ENCODE results near the gene RNF151.

Gene RNF151

DNA sequence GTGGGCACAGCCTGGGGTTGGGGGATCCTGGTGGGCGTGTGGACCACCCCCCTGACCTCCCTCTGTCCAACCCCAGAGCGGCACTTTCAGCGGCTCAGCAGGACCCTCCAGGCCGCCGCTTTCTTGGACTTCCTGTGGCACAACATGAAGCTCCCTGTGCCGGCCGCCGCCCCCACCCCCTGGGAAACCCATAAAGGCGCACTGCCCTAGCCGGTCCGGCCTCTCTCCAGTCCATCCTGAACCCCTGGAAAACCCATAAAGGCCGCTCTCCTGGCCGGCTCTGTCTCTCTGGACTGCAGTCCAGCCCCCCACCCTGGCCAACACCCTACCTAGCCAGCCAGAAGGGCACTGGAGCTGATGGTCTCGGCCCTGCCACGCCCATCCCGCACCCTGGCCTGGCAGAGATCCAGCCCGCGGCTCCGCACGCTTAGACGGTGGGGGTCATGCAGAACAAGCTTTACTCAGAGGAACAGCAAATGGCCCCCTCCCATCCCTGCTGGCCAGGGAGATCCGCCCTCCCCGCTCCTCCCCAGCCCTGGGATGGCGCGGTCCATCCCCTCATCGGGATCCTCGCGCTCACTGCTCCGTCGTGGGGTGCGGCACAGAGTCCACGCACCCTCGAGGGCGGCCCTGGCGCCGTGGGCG lies 11.9 kb downstream of the RNF151 start:
- no peak for DNase-seq

DNA sequence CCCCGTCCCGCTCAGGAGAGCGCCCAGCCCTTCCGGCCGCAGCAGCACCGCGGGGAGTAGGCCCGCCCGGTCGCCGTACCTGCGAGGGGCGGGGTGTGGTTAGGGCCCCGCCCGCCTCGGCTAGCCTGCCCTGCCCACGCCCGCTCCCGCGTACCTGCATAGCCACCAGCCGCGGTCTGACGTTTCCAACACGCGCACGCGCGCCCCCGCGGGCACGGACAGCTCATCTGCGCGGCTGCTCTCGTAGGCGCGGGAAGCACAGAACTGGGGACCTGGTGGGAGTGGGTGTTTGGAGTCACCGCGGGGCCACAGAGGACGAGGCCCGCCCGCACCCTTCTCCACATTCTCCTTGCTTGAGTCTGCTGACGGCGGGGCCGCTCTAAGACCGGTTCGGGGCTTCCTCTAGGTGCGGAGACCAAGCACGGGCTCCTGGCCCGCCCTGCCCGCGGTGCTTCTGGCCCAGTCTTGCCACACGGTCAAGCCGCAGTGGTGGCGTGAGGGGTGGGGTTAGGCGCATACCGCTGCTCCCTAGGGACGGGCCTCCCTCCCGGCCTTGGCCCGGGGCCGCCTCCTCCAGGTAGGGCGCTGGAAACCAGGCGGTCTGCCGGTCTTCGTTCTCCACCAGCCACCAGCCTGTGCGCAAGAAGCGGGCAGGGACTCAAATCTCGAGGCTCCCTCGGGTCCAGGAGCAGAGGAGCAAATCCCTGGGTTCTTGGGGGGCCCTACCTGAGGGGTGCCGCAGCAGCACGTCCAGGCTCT lies 12.8 kb downstream of the RNF151 start:
- no peak for DNase-seq

DNA sequence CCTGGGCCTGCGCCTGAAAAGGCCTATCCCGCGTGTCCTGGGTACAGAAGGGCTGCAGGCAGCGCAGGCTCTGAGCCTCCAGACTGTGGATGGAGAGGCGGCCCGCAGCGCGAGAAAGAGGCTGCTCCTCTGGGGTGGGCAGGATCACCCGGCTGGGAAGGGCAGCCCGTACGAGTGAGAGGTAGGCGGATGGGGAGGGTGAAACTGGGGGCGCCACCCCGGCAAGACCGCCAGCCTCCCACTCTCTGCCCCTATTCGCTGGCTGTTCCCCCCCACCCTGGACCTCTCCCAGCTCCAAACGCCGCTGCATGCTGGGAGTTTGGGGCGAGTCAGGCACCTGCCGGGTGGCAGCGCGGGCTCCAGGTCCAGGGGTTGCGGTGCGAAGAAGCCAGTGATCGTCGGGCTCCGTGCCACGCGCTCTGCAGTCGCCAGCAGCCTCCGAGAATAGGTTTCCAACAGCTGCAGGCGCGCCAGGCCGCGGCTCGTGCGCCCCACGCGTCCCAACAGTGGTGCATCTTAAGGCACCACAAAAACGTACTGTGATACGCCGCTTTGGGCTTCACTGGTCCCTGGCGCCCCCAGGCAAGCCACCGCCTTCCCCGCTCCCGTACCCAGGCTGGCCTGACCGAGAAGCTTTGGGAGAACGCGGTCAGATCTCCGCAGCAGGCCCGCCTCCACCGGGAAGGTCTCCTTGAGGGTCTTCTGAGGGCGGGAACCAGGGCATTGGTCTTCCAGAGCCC lies 13.5 kb downstream of the RNF151 start:
- no peak for DNase-seq

DNA sequence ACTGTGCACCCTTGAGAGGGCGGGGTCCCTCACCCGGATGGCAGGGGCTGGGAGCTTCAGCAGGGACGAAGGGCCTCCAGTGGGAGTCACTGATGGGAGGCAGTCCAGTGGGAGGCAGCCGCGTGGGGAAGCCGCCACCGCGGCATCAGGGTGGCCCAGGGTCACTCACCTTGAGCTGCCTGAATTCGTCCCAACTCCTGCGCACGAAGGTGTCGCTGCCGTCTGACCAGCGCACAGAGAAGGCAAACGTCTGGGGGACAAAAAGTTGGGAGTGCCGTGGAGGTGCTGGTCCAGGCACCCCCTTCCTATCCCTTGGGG lies 14.1 kb downstream of the RNF151 start:
- DNase-seq = no peak

DNA sequence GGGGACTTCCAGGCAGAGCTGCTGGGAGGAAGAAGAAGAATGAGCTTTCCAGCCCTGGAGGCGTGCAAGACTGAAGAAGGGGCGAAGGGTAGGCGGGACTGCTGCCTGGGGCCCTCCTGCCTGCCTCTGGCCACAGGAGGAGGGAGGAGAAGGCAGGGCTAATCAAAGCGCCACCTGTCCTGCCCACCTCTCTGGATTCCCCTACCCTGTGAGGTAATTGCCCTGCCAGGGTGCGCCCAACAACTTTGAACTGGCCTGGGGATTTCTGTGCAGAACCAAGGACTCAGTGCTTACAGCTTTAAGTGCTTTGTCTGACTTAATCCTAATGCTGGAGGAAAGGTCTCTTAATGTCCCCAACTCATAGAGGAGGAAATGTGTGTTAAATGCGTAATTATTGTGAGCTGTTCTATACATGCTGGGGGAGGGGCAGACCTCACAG lies 14.8 kb downstream of the RNF151 start, which contains the start of gene NOXO1:
NOXO1 (minus strand) TSS at position 72 of the 439 bp plus-strand sequence. CDS start 290 bp downstream, outside the sequence.
- no peak for DNase-seq

DNA sequence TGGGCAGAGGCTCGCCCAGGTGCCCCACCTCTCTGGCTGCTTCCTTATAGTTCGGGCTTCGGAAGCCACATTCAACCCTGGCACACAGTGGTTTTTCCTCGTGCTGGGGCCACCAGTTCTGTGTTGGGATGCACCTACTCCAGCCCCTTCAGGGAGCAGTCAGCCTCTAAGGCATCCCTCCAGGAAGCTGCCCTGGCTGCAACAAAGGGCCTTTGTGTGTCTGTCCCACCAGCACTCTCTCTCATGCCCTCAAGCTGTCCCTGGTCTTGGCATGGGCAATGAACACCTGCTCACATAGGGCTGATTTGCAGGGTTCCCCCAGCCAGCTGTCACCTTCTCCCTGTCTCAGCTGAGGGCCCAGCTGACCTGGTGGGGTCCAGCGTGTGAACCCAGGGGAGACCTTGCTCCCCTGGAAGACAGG lies 15.4 kb downstream of the RNF151 start:
- no peak for DNase-seq

DNA sequence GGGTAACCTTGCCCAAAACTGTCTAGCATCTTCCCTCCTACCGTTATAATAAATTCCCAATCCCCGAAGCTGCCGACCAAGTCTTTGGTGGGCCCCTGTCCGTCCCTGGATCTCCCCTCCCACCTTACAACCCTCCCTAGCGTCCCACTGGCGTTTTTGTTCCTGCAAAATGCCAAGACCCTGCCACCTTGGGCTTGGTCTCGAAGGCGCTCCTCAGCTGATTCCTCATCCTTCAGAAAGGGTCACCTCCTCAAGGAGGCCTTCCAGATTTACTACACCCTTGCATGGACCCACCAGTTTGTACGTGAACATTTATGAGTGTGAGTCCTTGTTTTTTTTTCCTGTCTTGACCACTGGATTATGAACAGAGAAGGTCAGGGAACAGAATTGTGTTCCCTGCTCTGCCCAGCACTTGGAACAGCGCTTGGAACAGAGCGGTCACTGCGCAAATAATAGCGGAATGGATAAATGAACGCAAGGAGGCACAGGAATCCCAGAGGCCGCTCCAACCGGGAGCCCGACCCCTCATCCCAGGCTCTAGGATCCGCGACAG lies 16.4 kb downstream of the RNF151 start:
- DNase-seq = no peak

DNA sequence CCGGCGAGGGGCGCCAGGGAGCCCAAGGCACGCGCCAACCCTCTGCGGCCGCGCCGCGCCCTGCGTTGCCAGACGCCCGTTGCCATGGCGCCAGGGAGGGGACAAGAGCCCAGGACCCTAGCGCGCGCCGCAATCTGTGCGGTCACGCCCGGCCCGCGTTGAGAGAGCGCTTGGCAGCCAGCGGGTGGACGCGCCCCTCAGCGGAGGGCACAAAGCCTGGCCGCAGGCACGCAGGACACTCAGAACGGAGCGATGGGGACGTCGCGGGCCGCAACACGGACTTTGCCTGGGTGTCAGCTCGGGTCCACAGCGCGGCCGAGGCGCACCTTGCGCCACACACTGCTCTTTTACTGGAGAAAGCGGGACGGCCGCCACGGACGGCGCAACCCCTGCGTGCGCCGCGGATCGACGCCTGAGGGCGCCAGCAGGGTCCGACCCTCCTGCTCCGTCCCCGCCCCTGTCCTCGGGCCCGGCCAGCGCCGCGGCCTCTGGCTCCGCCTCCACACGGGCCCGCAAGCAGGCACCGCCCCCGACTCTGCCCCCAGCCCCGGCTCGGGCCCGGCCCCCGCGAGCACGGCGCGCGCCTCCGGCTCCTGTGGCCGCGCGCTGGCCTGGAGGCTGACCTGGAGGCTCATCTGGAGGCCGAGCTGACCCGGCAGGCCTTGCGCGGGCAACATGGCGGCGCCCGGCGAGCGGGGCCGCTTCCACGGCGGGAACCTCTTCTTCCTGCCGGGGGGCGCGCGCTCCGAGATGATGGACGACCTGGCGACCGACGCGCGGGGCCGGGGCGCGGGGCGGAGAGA lies 17.1 kb downstream of the RNF151 start, which contains the start of gene GFER:
GFER (plus strand) TSS at position 650 of the 803 bp plus-strand sequence; CDS start at position 676, 26 bp downstream.
- peak; percentile 92 for DNase-seq

DNA sequence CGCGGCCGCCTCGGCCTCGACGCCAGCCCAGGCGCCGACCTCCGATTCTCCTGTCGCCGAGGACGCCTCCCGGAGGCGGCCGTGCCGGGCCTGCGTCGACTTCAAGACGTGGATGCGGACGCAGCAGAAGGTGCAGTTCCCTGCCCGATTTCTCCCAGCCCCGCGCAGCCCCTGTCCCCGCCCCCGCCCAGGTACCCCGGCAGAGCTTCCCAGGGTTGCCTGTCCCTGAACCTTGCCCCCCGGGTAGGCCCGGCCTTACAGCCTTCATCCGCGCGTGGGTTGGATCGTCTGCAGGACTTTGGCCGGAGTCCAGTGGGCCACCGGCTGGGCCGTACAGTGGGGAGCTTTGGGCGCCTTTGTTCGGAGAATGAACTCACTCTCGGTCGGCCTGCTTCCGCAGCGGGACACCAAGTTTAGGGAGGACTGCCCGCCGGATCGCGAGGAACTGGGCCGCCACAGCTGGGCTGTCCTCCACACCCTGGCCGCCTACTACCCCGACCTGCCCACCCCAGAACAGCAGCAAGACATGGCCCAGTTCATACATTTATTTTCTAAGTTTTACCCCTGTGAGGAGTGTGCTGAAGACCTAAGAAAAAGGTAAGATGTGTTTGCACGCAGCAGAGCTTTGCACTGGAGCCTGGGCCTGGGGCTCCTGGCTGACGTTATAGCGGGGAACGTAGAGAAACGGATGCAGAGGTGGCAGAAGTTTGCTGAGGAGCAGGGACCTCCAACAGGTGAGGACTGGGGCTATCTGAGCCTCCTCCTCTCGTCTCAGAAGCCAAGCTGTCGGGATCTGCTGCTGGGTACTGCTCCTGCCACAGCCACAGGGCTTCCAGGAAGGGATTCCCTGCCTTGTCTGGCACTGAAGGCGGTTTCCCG lies 17.9 kb downstream of the RNF151 start:
- no peak for DNase-seq

DNA sequence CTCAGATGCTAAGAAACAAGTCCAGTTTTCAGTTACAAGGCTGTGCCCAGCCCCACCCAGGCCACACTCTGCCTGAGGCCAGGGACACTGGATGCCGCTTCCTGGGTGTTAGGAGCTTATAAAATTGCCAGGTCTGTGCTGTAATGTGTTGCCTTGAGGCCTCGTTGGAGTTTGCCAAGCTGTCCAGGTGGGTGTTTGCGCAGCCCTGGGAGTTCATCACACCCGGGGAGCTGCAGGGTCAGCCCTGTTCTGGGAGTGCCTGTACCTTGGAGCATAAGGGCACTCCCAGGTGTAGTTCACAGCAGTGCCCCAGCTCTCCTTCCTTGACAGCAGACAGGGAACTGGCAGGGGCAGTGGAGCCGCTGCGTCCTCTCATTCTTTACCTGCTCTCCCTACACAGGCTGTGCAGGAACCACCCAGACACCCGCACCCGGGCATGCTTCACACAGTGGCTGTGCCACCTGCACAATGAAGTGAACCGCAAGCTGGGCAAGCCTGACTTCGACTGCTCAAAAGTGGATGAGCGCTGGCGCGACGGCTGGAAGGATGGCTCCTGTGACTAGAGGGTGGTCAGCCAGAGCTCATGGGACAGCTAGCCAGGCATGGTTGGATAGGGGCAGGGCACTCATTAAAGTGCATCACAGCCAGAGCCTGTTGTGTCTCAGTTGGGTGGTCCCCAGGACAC lies 19.0 kb downstream of the RNF151 start:
- DNase-seq = no peak

DNA sequence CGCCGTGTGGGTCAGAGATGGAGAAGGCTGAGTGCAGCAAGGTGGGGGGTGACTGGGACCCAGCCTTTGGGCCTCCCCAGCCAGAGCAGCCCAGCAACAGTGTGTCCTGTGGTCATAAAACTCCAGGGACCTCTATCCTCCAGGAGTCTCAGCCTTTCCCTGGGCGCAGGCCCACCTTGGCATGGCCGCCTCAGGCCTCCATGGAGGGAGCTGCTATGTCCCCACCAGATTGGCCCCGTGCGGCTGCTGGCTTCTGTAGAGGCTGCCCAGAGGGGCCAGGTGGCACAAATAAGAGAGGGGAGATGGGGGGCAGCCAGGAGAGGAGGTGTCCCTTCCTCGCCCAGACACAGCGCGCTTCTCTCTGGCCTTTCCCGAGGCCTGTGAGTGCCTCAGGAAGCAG lies 20.5 kb downstream of the RNF151 start:
- DNase-seq = no peak

DNA sequence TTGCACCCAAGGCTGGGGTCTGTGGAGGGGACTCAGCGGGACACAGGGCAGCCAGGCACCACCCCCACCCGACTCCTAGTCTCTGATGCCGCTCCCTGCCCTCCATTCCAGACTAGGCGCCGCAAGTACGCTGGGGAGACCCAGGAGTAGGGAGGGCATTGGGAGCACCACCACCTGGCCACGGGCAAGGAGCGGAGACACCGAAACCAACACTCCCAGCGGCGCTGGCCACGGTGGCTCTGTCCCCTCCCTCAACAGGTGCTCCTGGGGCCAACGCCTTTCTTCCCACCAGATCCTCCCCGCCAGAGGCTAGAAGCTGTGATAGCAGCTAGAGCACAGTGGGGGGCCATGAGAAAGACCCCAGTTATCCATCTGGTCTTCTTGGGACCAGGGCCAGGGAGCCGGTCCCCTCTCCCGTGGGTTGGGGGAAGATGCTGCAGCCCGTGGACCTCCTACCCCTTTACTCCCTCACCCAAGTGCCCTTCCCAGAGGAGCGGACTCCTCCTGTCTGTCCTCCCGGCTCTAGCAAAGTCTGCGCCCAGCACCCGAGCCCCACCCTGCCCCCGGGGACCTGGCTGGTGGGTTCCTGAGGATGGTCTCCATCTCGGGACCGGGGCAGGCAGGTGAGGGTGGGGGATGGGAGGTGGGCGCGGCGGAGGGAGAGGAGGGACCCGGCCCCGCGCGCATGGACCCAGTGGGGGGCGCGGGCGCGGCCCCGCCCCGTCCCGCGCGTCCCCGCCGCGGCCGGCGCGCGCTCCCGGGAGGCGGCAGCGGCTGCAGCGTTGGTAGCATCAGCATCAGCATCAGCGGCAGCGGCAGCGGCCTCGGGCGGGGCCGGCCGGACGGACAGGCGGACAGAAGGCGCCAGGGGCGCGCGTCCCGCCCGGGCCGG lies 22.8 kb downstream of the RNF151 start, which contains the start of gene SYNGR3:
SYNGR3 (plus strand) TSS at position 762 of the 892 bp plus-strand sequence. CDS start 133 bp downstream, outside the sequence.
- no peak for DNase-seq

DNA sequence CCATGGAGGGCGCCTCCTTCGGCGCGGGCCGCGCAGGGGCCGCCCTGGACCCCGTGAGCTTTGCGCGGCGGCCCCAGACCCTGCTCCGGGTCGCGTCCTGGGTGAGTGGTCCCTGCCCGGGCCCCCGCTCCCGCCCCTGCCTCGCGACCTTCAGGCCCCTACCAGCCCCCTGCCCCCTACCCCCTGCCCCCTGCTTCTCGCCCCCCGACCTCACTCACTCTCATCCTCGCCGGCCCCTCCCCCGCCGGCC lies 23.4 kb downstream of the RNF151 start:
- no peak for DNase-seq

DNA sequence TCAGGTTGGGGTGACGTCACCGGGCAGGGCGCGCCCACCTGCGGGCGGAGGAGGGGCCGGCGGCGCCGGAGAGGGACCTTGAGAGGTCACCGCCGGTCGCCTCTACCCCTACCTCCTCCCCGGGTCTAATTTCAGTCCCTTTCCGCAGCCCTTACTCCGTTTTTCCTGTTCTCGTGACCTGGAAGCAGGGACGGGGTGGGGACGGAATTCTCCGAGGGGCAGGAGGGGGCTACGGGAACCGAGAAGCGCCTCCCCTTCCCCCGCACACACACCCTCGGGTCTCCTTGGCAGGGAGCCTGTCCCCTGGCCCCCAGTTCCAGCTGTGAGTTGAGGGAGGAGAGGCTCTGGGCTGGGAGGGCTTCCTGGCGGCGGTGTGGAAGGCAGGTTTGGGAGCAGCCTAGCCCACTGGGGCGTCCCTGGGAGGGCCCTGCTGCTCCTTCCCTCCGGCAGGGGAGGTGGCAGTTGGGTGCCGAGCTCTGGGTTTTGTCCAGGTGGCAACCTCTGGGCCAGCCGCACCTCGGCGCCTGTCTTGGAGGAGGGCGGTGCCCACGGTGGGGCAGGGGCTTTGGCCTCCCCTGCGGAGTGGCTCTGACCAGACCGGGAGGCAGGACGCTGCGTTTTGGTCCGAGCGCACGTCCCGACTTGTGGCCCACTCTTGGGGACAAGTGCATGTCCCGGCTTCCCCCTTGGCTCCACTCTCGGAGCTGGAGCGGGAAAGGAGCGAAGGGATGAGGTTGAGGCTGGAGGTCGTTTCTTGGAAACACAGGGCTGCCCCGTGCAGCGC lies 23.9 kb downstream of the RNF151 start:
- no peak for DNase-seq

DNA sequence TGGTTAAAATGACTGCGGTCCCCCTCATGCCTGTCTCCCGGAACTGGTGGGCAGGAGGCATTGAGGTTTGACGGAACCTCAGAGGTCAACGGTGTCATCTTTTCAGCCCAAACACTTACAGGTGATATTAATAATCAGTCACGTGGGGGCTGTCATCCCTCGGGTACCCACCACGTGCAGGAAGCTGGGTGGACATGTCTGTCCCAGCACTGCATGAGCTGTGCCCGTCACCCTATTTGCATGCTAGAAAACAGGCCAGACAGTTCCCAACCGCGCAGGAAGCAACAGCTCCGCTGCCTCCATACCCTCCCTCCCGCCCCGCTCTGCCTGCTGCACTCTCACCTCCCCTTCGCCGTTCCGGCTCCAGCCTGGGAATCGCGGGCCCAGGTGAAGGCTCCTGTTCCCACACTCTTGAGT lies 24.5 kb downstream of the RNF151 start:
- DNase-seq = no peak

DNA sequence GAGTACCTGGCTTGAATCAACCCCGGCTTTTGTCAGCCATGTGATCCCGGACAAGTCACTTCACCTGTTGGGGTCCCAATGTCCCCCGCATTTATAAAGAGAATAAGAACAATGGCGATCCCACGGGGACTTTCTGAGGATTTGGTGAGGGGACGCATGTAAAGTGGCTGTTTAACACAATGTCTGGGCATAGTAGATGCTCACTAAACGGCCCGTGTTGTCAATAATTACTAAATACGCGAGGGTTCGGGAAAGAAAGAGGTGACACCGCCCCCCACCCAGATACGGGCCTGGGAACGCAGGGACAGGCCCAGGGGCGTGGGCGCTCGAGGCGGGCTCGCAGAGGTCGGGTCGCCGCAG lies 24.9 kb downstream of the RNF151 start:
- DNase-seq = no peak

DNA sequence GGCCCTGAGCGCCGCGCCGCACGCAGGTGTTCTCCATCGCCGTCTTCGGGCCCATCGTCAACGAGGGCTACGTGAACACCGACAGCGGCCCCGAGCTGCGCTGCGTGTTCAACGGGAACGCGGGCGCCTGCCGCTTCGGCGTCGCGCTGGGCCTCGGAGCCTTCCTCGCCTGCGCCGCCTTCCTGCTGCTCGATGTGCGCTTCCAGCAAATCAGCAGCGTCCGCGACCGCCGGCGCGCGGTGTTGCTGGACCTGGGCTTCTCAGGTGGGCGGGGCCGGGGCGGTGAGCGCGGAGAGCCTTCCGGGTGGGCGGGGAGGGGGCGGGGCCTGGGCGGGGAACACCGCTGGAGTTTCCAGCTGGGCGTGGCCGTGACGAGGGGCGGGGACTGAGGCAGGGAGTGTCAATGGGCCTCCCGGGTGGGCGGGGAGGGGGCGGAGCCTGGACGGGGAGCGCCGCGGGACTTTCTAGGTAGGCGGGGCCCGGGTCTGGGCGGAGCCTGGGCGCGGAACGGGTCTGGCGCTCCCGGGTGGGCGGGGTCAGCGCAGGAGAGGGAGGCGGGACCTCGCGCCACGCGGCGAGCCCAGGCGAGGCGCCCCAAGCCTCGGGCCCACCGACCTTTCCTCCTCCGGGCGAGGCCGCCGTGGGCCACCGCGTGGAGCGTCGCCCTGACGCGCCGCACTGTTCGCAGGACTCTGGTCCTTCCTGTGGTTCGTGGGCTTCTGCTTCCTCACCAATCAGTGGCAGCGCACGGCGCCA lies 25.5 kb downstream of the RNF151 start:
- DNase-seq = peak; percentile 92

DNA sequence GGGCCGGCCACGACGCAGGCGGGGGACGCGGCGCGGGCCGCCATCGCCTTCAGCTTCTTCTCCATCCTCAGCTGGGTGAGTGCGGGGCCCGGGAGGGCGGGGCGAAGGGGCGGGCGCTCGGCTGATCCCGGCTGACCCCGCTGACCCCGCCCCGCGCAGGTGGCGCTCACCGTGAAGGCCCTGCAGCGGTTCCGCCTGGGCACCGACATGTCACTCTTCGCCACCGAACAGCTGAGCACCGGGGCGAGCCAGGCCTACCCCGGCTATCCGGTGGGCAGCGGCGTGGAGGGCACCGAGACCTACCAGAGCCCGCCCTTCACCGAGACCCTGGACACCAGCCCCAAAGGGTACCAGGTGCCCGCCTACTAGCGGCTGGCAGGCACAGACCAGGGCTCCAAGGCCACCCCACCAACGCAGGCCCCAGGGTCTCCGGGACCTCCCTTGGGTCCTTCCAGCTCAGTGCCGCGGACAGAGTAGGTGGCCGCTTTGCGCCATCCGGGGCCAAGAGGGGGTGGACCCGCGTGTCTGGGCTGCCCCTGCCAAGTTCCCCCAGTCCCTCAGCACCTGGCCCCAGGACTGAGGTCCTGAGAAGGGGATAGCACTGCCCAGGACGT lies 26.2 kb downstream of the RNF151 start:
- no peak for DNase-seq

Measured in fibroblast of skin of right biceps (primary cell).